HG03575 (cell line): ENCODE data around the gene NCAM2.

ENCODE experiments used
- ATAC-seq: cut with Tn5 transposase; IDR thresholded peaks from one replicate; pipeline ENCODE4 v1.9.1; 2021; ENCODE audit not compliant: unreplicated experiment, insufficient number of reproducible peaks, low FRiP score; ENCODE audit errors: extremely low read depth

The NCAM2 gene

DNA sequence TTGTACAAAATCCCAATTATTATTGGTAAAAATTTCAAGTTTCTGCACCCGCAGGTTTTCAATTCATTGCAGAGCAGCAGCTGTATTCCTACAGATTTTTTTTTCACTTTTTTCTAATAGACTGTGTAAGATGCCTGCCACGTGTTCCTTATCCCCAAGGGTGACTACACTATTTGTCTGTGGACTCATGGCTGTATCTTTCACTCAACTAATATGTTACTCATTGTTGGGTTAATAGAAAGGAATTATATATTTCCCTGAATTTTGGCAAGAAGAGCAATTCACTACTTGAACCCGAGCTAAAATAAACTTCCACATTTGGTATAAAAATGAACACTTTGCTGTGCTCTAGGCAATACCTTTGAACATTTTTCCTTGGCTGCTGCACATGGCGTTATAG lies 158.7 kb downstream of the NCAM2 start:
- no peak for ATAC-seq

DNA sequence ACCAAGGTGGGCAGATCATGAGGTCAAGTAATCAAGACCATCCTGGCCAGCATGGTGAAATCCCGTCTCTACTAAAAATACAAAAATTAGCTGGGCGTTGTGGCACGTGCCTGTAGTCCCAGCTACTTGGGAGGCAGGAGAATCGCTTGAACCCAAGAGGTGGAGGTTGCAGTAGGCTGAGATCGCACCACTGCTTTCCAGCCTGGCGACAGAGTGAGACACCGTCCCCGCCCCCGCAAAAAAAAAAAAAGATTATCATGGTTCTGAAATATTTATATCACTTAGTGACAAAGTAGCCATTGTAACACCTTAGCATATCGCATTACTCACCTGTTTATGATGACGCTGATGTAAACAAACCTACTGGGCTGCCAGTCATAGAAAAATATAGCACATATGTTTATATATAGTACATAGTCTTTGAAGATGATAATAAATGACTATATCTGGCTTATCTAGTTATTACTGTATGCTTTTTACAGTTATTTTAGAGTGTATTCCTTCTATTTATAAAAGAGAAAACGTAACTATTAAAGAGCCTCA lies 160.2 kb downstream of the NCAM2 start:
- ATAC-seq = no peak

DNA sequence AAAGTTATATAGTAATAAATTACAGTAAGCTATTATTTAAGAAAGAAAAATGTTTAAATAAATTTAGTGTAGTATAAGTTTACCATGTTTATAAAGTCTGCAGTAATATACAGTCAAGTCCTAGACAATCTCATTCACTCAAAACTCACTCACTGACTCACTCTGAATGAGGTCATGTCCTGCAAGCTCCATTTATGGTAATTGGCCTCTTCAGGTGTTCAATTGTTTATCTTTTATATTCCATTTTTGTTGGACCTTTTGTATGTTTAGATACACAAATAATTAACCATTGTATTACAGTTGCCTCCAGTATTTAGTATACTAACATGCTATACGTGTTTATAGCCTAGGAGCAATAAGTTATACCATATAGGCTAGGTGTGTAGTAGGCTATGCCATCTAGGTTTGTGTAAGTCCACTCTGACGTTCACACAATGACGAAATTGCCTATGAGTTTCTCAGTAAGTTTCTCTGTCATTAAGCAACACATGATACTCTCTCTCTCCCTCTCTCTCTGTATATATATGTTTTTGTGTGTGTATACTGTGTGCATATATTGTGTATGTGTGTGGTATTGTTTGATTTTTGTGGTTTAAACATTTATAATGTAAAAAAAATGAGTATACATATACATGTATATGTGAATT lies 161.2 kb downstream of the NCAM2 start:
- ATAC-seq = no peak

DNA sequence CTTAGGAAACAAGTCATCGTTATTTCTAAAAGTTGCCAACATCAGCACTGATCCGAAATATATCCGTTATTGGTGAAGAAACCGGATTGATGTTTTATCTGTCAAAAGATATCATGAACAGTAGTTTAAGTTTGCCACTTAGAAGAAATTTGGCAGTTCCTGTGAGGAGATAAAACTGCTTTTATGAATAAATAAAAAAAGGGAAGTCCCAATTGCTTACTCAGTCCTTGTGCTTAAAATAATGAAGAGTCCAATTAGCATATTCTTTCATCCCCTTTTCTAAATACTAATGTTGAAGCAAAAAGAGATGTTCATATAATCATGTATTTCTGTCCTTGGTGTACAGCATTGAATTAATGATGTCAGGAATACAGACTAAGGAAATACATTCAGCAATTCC lies 164.6 kb downstream of the NCAM2 start:
- ATAC-seq = no peak

DNA sequence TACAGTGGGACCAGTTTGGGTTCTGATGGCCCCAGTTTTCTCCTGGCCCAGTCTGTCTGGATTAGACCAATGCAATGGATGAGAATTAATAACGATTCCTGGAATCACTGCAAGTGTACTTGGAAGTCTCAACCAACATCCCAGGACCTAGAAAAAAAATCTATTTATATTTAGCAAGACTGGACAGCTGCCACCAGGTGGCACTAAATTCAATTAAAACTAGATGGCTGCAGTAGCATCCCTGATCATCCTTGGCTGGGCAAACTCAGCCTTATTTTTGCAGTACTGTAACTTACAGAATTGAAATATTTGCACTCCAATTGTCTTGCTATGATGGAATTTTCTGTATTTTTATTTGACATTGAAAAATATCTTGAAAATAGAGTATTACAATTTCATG lies 165.7 kb downstream of the NCAM2 start:
- ATAC-seq = no peak

DNA sequence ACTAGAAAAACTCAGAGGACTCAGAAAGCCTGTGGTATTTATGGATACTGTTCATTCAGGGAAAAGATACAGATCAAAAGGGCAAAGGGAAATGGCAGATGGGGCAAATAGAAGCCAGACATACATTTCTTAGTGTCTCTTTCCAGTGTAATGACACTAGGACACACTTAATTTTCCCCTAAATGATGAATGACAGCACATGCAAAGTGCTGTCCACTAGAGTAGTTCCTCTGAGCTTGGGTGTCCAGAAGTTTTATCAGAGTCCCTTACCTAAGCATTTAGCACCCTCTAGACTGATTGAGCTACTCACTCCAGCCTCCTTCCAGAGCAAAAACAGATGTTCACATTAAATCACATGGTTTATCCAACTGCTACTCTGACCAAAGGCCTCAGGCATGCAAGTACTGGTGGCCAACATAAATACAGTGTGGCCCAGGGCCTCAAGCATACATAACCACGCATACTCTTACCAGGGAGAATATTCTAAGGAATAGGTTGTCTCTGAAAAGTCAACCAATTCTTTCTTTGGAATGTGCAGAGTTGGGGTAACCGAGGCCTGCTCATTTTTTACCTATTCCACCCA lies 166.9 kb downstream of the NCAM2 start:
- no peak for ATAC-seq

DNA sequence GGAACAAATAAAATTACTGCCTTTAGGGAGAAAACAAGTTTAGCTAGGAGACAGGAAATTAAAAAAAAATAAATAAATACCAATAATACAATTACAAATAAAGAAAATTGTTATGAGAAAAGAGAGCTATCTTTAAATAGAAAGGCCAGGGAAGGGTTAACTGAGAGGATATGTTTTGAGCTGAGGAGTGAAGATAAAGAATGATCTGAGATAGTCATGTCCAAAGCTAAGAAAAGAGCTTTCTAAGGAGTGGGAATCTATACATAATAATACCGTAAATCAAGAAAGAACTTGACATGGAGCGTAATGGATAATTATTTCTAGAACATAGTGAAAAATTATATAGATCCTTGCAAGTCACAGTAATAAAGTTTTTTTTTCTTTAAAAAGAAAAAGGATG lies 176.5 kb downstream of the NCAM2 start:
- ATAC-seq = no peak

DNA sequence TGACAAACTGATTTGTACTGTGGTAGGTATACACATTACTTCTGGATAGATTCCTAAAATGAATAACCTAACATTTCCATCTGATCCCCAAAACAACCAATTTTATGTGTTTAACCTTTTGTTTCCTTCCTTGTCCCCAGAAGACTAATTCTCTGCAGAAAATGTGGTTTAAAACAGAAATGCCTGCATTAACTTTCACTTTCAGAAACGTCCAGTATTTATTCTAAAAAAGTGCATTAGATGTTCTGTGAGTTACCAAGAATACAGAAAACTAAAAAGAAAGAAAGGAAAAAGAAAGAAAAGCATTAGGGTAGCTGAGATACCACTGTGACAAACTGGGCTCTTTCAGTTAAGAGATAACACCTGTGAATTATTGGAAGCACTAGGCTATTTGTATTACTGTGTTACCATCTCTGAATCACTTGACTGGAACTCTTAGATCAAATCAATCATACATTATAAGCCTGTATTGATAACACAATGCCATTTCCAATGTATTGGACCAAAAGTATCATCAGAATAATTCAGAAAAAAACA lies 177.7 kb downstream of the NCAM2 start:
- no peak for ATAC-seq

DNA sequence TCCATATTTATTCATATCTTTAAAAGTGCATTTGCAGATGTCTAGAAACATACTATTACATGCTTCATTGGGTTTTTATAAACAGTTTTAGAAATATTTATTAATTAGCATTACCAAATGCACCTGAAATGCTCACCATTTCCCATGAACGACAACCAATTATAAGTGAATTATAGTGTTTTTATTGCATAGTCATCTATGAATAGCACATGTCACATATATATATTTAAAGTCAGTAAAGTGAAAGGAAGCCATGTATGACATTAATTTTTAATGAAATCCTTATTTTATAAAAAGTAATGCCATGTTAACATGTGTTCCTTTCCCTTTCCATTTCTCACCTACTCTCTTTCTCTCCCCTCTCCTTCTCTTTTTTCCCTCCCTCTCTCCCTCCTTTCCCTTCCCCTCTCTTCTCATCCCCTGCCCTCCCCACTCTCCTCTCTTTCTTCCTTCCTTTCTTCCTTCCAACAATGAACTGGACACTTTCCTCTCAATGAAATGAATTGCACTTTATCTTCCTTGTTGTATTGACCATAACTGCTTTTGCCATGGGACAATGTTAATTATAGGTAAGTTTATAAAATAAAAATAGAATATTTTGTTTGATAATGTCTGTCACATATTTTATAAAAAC lies 179.3 kb downstream of the NCAM2 start:
- no peak for ATAC-seq

DNA sequence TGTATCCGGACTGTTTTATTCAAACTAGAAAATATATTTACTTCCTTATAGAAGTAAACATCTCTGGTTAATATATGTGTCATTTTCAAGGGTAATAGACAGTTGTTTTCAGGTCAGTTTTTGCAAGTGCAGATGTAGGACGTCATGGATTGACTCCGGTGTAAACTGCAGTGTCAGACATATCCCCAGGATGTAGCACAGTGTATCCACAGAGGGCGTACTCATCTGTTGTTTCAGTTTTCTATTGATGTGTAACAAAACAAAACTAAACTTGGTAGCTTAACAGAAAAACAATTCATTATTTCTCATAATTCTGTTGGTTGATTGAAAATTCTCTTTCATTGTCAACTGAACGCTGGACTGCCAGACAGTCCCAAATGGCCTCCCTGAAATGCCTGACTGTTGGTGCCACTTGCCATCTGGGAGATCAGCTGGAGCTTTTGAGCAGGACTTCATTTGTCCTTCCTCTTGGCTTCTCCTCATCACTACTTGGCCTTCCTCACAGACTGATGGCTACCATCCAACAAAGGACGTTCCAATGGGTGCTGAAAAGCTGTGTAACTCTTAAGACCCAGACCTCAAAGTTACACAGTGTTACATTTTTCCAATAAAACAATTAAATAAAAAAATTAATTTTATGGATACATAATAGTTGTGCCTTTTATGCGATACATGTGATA lies 181.6 kb downstream of the NCAM2 start:
- ATAC-seq = no peak

DNA sequence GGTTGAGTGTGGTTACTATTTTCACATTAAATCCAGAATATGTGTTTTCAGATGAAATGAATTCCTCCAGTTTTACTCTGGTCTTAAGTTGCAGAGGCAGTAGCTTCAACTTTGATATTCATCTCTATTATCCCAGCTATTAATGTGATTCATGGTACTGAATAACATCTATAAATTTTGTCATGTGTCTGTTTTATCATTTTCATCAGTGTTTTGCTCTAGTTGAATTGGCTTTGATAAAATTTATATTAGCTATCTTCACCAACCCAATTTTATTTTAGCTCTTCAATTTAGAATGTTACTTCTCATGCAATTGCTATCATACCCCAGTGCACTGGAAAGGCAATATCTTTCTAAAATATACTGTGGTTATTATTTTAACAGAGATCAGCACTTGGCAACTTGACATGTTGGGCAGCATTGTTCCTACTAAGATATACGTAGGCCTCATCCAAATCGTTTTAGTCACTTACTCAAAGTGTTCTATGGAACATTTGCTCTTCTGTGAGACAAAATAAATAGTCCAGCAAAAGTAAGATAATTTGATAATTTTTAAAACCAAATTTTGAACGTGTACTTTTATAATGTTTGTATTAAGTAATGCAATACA lies 184.3 kb downstream of the NCAM2 start:
- no peak for ATAC-seq

DNA sequence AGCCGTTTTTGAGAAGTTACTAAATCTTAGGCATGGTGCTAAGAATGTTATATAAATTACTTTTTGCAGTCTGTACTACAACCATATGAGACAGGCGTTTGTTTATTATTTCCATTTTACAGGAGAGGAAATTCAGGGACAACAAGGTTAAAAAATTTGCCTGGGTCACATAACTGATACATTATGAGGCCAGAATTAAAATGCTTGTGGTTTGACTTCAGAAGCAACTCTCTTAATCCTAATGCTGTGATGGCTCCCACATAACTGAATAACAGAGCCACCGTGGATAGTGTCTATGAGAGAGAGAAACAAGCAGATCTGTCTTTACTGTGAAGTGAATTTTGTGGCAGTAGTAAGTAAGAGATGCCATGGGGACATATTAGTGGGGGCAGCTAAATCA lies 184.9 kb downstream of the NCAM2 start:
- ATAC-seq = no peak

DNA sequence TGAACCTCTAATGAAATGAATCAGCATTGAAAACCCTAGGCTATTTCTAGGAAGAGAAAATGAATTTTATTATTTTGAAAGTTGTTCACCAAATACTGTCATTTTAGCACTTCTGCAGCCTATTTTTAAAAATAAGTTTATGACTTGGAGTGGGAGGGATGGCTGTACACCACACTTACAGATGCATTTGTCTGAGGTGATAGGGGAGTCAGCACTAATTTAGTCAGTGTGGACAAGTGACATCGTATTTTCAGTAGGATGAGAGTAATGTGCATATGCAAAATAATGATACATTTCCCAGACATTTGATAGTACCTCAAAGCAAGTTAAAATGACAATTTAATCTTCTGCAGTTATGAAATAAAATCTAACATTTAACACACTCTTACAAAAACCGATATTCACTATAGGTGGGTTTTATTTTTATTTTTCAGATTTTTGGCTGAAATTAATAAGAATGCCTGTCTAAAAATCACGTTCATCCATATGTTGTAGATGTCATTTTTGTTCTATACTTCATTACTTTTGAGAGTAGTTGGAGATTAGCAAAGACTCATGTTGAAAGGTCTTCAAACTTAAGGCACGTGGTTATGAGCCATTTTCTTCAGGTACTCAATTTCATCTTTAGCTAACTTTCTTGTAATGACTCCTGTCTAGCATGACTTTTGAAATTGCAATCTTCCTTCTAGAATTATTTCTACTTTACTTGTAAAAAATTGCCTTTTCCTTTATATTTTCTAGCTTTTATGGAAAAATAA lies 186.7 kb downstream of the NCAM2 start:
- no peak for ATAC-seq

DNA sequence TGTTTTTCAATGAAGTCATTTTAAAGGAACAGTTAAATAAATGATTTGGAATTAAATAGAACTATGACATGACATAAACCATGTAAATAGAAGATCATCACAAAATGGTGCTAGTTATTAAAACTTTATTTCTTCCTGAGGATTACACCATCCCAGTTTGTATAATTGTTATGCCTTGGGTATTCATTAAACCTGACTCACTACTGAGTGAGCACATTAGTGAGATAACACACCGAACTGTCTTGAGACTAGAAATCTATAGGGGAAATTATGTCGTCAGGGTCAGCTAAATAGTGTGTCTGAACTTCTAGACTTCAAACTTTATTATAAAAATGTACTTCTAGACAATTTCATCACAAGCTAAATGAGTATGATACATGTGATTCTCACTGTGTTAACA lies 189.4 kb downstream of the NCAM2 start:
- ATAC-seq = no peak

DNA sequence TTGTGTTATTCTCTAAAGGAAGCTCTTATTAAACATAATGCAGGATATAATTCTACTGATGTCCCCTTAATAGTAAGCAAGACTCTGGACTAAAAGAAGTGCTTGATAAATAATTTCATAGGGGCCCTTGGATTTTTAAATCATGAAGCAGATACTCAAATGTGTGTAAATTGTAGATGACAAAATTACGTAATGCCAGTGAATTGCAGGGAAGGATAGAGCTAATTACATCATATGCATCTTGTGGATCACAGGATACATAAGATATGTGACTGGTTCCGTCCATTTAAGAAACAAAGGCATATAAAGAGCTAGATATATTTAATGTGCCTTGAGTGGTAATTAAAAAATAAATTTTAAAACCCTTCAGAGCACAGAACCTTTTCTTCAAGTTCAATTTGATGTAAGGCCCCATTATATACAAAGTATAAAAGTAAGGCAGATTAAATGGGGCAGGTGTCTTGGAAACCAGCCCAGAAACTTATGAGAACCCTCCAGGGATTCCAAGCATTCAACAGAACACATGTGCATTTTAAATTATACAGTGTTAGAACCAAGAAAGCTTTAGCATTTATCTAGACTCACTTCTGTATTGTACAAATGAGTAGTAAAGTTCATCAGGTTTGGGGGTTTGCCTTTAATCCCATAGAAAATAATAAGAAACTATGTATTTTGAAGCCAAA lies 190.4 kb downstream of the NCAM2 start:
- no peak for ATAC-seq

DNA sequence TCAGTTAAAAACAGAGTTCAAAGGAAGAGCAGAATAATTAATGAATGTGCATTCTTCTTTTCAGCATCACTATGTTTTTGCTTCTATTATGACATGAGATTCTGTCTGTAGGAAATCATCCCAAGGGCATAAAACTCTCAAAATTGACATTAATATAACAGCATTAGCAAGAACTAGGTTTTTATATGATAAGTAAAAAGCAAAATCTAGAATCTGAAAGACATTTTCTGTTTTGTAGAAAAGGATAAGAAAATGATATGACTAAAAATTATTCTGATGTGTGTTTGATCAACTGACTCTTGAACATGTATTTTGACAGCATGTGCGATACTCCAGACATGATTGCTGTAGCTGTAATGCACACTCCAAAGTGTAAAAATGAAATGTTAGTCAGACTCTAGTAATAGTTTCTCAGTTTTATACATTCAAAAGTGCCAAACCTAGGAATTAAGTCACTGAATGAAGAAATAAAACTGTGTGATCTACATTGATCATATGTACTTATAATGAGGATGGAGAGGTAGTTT lies 197.3 kb downstream of the NCAM2 start:
- no peak for ATAC-seq

DNA sequence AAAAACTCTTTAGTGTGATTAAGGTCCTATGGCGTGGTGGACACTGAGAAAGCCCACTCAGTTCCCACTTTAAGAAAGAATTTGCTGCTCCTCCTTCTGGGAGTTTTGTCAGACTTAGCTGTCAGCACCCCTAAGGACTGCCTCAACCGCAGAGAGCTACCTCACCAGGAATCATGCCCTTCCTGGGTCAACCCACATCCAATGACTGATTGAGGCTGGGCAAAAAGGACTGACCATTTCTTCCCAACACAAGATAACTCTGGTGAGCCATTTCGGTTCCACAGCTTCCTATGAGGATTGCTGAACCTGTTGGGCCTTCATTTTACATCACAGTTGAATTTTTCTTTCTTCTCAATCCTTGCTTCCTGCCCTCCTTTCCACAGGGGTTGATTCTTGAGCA lies 197.9 kb downstream of the NCAM2 start:
- ATAC-seq = no peak

DNA sequence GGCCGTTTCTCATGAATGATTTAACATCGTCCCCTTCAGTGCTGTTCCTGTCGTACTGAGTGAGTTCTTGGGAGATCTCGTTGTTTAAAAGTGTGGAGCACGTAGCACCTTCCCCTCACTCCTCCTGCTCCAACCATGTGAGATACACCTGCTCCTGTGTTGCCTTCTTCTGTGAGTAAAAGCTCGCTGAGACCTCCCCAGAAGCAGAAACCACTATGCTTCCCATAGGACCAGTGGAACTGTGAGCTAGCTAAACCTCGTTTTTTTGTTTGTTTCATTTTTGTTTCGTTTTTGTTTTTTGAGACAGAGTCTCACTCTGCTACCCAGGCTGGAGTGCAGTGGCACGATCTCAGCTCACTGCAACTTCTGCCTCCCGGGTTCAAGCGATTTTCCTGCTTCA lies 198.6 kb downstream of the NCAM2 start:
- ATAC-seq = no peak
